ENCODE measurements around the gene SMPD1. TPM values are rescaled to one million over a fixed set of nuclear protein-coding genes. Genes with fewer than 3 reads are reported as not detected.

Gene SMPD1
- total RNA-seq, 1 donor from 2014 or later = 86.0 TPM

DNA sequence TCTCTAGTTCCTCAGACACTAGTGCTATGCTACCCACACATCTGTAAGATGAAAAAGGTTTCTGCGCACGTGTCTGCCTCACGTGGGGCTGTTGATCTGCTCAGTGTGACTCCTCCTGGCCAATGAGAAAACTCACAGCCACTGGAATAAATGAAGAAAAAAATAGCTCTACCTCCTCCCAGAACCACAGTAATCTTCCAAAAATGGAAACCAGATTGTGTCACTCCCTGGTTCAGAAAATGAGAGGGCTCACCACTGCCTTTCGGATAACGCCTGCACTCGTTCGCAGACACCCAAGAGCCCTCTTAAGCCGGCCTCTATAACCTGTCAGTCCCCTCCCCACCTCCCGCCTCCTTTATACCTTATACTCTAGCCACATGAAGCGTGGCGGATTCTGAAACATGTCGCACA lies 23.5 kb downstream of the SMPD1 start:
- DNase-seq (ENCODE audit: low read depth) = no peak

DNA sequence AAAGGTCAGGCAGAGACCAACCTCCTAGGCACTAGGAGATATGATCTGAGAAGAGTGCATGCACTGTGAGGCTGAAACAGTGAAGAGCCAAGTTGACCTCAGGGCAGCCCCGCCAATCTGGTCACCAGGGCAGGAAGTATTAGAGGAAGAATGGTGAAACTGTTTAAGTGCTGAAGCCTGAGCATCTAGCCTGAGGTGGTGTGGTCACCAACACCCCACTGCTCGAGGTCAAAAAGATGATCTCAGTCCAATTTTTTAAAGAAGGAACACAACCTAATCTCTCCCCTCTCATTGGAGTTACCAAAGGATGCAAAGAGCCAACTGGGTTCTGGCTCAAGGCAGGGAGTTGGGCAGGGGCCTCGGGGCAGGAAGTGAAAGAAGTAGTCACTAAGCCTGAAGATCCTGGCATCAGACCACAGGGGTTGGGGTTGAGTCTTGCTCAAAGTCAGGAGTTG lies 24.6 kb downstream of the SMPD1 start:
- DNase-seq (ENCODE audit: low read depth) = no peak

DNA sequence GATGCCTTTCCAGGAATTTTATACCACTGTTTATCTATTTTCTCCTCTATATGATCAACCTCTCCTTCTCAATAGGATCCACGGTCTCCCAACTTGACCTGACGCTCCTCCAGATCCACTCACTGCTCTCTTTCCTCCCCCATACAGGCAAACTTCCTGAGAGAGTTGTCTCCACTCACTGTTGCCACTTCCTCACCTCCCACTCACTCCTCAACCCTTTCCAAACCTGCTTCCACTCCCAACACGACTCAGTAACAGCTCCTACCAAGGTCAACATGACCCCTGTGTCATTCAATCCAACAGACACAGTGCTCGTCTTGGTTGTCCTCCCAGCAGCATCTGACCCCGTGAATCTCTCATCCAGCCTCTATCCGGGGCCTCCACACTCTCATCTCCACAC lies 25.5 kb downstream of the SMPD1 start:
- no peak for DNase-seq (ENCODE audit: low read depth)

DNA sequence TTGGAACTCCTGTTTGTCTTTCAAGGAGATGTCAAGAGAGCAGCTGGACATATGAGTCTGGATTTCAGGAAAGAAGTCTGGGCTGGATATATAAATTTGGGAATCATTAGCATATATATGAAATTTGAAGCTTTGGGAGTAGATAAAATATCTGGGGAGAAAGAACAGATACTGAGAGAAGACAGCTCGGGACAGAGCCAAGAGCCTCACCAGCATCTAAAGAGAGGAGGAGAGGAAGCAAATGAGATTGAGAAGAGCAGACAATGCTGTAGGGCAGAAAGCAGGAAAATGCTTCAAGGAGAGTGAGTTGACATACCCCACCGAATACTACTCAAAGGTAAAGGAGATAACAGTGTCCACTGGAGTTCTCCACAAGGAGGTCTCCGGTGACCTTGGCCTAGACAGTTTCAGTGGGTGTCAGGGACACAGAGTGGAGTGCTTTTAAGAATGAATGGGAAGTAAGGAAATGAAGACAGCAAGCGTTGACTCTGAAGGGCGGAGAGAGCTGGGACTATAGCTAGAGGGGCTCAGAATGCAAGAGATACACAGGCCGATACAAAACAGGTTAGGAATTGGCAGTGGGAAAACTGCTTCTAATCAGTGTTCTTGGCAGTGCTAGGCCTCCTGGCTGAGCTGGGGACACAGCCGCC lies 27.8 kb downstream of the SMPD1 start:
- no peak for DNase-seq (ENCODE audit: low read depth)

DNA sequence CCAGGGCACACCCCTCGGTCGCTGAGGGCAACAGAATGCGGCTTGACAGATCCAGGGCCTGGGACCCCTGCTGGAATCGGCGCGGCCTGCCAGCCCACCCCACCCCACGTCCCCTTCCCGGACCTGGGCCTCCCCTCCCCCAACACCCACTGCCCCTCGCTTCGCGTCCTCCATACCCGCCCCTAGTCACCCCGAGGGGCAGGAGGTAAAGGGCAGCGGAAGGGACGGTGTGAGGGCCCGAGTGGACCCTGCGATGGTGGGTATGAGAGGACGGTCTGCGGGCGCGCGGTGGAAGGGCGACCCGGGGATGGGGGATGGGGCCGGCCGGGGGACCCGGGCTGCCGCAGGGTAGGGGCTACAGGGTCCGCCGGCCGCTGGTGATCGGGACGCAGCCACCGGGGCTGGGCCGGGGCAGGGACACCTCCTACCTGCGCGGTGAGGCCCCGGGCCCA lies 28.3 kb downstream of the SMPD1 start:
- no peak for DNase-seq (ENCODE audit: low read depth)

DNA sequence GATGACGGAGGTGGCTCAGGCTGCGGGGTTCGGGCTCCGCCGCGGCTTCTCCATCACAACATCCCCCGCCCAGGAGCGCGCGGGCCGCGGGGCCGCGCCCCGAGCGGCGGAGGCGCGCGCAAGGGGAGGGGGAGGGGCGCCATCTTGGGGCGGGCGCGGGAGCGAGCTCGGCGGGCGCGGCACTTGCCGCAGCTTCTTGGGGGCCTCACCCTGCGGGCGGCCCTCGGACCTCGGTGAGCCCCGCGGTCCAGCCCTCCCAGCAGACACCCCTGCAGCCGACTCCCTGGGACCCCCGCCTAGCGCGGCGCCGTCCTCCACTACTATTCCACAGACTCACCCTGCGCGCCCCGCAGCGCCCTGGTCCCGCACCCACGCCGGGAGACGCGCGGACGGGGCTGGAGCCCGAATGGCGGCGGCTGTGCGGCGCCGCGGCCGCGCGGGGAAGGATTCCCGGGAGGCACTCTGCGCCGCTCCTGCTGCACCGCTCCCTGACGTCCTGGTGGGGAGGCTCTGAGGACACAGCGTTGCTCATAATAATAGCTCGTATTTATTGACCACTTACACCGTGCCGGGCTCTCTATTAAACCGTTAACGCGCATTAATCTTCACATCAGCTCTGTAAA lies 28.8 kb downstream of the SMPD1 start, which contains the start of gene APBB1:
Gene APBB1, minus strand, starts transcription at position 86 of the 623 bp plus-strand sequence. CDS start 7,747 bp downstream, outside the sequence.
- DNase-seq (ENCODE audit: low read depth) = peak; percentile 52

DNA sequence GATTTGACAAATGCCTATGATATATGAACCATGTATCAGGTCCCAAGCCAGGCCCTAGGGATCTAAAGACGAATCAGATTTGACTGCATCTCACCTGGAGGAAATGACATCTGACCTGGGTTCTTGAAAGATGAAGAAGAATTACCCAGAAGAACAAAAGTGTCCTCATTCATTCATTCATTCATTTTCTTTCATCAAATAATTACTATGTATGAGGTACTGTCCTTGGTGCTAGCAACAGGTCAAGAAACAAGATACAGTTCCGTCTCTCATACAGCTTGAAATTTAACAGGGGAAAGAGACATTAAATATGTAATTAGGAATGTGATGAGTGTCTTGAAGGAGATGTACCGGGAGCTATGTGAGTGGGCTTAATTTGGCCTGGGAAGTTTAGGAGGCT lies 30.4 kb downstream of the SMPD1 start:
- DNase-seq (ENCODE audit: low read depth) = no peak

DNA sequence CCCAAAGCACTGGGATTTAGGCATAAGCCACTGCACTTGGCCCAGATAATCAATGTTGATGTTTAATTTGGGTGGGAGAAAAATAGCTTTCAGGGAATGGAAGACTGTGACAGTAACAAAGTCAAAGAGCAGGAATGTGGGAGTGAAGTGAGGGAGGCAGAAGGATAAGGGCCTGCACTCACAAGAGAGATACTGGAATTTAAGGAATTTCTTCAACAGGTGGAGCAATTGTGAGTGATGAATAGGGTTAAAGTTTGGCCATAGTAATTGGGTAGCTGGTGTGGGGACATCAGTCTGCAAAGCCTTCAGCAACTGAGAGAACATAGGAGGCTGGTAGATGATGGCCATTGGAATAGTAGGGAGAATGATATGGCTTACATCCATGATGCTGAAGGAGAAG lies 37.2 kb downstream of the SMPD1 start:
- no peak for DNase-seq (ENCODE audit: low read depth)

DNA sequence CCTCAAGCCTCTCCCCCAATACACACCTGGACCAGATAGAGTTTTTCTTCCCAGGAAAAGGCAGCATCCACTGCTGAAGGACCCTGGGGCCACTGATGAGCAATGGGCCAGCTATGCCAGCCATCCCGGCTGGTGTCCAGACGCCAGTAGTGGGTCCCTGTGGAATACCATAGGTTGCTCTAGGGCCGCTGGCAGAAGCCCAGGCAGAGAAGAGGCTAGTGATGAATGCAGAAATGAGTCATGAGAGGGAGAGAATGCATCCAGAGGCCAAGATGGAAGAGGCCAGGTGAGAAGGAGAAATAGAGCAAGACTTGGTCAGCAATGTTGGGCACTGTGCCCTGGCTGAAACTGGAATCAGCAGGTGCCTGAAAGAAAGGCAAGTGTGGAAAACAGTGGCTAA lies 41.6 kb downstream of the SMPD1 start:
- peak; percentile 91 for DNase-seq (ENCODE audit: low read depth)

DNA sequence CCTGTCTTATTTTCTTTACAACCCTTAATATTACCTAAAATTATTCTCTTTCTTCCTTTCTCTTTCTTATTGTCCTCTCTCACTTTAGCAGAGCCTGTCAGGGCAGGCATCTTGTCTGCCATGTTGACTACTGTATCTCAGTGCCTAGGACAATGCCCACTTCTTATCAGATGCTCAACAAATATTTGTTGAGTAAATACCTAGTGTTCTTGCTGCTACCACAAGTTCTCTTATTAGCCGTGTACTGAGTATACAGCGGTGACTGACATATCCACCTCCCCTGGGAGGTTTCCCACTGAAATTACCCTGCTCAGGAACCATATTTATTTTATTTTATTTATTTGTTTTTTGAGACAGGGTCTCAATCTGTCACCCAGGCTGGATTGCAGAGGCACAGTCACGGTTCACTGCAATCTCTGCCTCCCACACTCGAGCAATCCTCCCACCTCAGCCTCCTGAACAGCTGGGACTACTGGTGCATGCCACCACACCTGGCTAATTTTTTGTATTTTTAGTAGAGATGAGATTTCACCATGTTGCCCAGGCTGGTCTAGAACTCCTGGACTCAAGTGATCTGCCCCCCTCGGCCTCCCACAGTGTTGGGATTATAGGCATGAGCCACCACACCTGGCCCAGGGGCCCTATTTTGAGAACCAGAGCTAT lies 43.9 kb downstream of the SMPD1 start:
- DNase-seq (ENCODE audit: low read depth) = no peak

DNA sequence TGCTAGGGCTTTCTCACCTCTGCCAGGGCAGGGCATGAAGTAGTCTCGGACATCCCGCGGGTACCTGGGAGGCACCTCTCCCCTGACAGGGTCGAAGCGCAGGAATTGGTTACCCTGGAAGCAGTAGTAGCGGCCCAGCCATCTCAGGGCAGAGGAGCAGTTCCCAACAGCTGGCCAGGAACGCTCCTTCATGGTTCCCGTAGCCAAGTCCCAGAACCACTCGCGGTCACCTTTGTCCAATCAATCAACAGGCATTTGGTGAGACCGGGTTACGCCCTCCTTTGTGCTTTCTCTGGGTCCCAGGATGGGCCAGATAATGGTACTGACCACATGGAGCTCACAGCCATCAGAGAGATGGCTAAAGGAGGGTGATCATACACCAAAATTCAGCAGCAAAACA lies 47.1 kb downstream of the SMPD1 start:
- no peak for DNase-seq (ENCODE audit: low read depth)

DNA sequence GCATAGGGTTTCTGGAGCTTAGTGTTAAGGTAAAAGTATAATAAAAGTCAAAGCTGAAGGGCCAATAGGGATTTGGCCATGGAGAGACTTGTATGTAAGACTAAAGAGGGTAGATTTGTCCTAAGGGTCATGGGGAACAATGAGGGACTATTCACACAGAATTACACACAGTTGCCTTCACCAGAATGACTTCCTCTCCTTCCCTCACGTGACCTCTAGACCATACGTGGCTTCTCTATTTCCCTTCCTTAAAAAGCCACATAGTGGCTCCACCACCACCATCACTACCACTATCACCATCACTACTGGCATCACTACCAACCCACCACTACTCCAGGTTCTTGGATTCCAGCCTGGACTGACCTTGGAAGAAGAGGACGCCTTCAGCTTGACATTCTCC lies 47.7 kb downstream of the SMPD1 start:
- no peak for DNase-seq (ENCODE audit: low read depth)

DNA sequence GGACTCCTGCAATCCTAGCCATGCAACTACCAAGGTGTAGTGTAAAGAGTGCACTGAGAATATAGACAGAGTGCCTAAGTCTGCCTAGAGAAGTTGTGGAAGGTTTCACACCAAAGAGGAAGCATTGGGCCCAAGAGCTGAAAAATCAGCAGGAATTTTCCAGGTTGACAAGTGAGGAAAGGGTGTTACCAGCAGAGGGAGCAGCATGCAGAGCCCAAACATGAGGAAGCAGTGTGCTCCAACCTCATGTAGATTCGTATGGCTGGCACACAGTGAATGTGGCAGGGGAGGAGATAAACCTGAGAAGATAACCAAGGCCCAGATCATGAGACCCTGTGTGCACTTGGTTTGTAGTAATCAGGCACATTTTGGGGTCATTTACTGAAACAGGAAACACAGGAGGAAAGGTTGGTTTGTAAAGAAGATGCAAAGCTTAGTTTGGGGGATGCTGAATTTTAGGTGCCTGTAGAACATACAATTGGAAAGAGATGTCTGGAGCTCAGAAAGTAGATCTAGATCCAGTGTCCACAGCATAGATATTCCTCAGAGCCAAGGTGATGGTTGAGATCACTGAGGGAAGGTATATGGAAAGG lies 48.8 kb downstream of the SMPD1 start:
- peak; percentile 52 for DNase-seq (ENCODE audit: low read depth)

DNA sequence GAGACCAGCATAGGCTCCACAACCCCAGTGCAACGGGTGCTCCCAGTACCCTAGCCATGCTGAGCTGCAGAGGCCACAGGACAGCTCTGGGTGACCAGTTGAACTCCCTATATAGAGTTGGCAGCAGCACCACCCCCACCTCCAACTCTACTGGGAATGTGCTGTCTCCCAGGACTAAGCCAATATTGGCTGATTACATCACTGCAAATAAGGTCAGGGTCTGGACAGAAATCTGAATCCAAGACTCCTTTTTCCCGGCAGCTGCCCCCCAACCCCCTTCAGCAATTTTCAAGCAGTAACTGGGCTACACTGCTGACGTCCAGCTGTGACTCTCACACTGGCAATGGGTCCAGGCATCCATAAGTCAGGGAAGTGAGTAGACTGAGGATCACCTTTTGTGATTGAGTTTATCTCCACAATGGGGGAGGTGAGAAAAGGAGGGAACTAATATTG lies 50.7 kb downstream of the SMPD1 start, which contains the start of gene HPX:
Gene HPX, minus strand, starts transcription at position 82 of the 453 bp plus-strand sequence. Its CDS starts 24 bp downstream, at position 58.
- DNase-seq (ENCODE audit: low read depth) = no peak

DNA sequence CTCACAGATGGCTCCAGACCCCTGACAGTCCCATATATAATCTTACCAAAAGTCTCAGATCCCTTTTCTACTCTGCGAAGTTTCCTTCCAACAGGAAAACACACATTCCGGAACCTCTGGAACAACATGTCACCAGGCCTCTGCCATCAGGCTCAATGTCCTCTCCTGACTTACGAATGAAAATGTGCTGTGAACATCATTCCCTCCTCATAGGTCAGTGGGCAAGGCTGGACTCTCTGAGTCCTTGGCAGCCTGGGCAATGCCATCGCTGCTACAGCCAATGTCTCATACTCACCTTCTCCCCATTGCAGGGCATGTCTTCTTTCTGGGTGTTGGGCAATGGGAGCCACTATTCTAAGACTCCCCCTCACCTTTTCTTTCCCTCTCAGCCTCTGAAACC lies 52.2 kb downstream of the SMPD1 start:
- no peak for DNase-seq (ENCODE audit: low read depth)

DNA sequence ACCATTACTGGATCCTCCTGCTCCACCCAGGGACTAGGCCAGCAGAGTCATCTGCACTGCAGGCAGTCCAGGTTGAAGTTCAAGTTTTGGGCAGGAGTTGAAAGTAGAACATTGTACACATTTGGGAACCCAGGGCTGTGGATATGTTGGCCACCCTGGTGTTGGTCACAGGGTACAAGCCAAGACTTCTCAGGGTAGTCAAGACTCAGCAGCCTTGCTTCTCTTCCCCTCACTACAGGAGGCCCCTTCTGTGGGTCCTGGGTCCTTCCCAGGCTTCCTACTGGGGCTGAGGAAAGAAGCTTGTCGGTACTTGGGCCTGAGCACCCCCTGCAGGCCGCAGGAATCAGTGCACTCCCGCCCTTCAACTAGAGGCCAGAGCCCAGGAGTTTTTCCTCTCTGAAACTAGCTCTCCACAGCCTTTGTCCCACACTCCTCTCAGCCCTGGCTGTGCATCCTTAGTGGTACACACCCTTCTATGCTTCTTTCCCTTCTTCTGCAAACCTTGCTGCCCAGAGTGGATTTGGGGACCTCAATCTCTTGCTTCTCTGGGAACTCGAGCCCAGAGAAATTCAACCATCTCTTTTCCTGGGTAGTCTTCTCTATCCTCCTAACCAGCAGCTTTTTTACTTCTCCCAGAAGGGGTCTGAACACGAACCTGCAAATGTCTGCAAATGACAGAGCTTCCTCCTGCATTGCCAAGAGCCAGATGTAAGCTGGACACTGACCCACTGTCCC lies 53.2 kb downstream of the SMPD1 start:
- peak; percentile 52 for DNase-seq (ENCODE audit: low read depth)

Other genes with a start within 250 kb of the SMPD1 start
- gene OR52B2, start 220.1 kb upstream of the SMPD1 start, total RNA-seq = not detected in 2 replicates
- not detected in 2 replicates for gene OR52W1, start 191.2 kb upstream of the SMPD1 start, total RNA-seq
- not detected in 2 replicates for gene C11orf42, start 184.9 kb upstream of the SMPD1 start, total RNA-seq
- gene FHIP1B, start 155.8 kb upstream of the SMPD1 start, total RNA-seq = 26.4 and 36.6 TPM in 2 replicates
- gene CNGA4, start 151.4 kb upstream of the SMPD1 start, total RNA-seq = 0.10 TPM in 1 of 2 replicates, not detected in the other
- not detected in 2 replicates for gene CCKBR, start 130.6 kb upstream of the SMPD1 start, total RNA-seq
- 124 and 168 TPM in 2 replicates for gene CAVIN3, start 70.0 kb upstream of the SMPD1 start, total RNA-seq
- gene APBB1, start 28.6 kb downstream of the SMPD1 start, total RNA-seq = 16.4 and 18.4 TPM in 2 replicates
- not detected in 2 replicates for gene HPX, start 50.5 kb downstream of the SMPD1 start, total RNA-seq
- 17.7 and 28.2 TPM in 2 replicates for gene TRIM3, start 83.5 kb downstream of the SMPD1 start, total RNA-seq
- gene ARFIP2, start 90.9 kb downstream of the SMPD1 start, total RNA-seq = 37.9 and 47.1 TPM in 2 replicates
- 31.5 and 35.3 TPM in 2 replicates for gene TIMM10B, start 91.0 kb downstream of the SMPD1 start, total RNA-seq
- gene DNHD1, start 106.8 kb downstream of the SMPD1 start, total RNA-seq = 5.6 and 7.8 TPM in 2 replicates
- gene RRP8, start 213.1 kb downstream of the SMPD1 start, total RNA-seq = 14.6 and 22.4 TPM in 2 replicates
- 139 and 165 TPM in 2 replicates for gene ILK, start 213.3 kb downstream of the SMPD1 start, total RNA-seq
- 84.2 and 145 TPM in 2 replicates for gene TAF10, start 221.7 kb downstream of the SMPD1 start, total RNA-seq
- gene TPP1, start 228.9 kb downstream of the SMPD1 start, total RNA-seq = 55.4 and 60.0 TPM in 2 replicates

Measured in myocyte (in vitro differentiated cells).